HepG2 (cell line): Measurements from ENCODE around the gene HEATR1. TPM values are rescaled to one million over a fixed set of nuclear protein-coding genes. Genes with fewer than 3 reads are reported as not detected.

ENCODE experiments used
- BRD4 ChIP-seq: sonication (generic); formaldehyde crosslinking; IDR thresholded peaks from 2 replicates; pipeline ENCODE4 v1.4.0; 2020; ENCODE audit warnings: missing genetic modification reagents
- CCDC6 ChIP-seq: sonication (generic); formaldehyde crosslinking; IDR thresholded peaks from 2 replicates; pipeline ENCODE4 v1.8.1; 2022; ENCODE audit warnings: mild to moderate bottlenecking, missing genetic modification reagents, moderate library complexity
- JARID2 ChIP-seq: sonication (generic); formaldehyde crosslinking; IDR thresholded peaks from 2 replicates; pipeline ENCODE4 v1.8.1; 2023; ENCODE audit warnings: missing genetic modification reagents, inconsistent platforms; ENCODE audit not compliant: insufficient replicate concordance
- KMT2B ChIP-seq: IDR thresholded peaks from 2 replicates; pipeline ENCODE4 v1.6.1; 2016; ENCODE audit warnings: missing genetic modification reagents, missing compliant biosample characterization
- MTA1 ChIP-seq: sonication (generic); formaldehyde crosslinking; IDR thresholded peaks from 2 replicates; pipeline ENCODE4 v1.4.0; 2020; ENCODE audit warnings: missing genetic modification reagents, mild to moderate bottlenecking, borderline replicate concordance
- RELA ChIP-seq: sonication (generic); formaldehyde crosslinking; IDR thresholded peaks from 2 replicates; pipeline ENCODE4 v1.4.0; 2020; ENCODE audit warnings: missing genetic modification reagents
- SAFB2 ChIP-seq: sonication (generic); formaldehyde crosslinking; IDR thresholded peaks from 2 replicates; pipeline ENCODE4 v1.5.1; 2020; ENCODE audit warnings: missing genetic modification reagents, low read depth, mild to moderate bottlenecking, borderline replicate concordance
- TGIF2 ChIP-seq: IDR thresholded peaks from 2 replicates; pipeline ENCODE4 v1.6.1; 2016; ENCODE audit warnings: control low read depth, missing compliant biosample characterization
- ZNF234 ChIP-seq: sonication (generic); formaldehyde crosslinking; conservative IDR thresholded peaks from 2 replicates; pipeline ENCODE4 v1.5.1; 2020; ENCODE audit warnings: mild to moderate bottlenecking, missing genetic modification reagents
- ZNF343 ChIP-seq: sonication (generic); formaldehyde crosslinking; IDR thresholded peaks from 2 replicates; pipeline ENCODE4 v1.4.0; 2020; ENCODE audit warnings: mild to moderate bottlenecking, missing genetic modification reagents
- ZNF546 ChIP-seq: sonication (generic); formaldehyde crosslinking; conservative IDR thresholded peaks from 2 replicates; pipeline ENCODE4 v1.8.1; 2023; ENCODE audit warnings: mild to moderate bottlenecking, missing genetic modification reagents
- polyA plus RNA-seq, 8 experiments: library from polyadenylated mRNA; depleted of rRNA in 3 of 8; stranded (reverse) in 7 of 8; unstranded in 1 of 8; fragments of >200 nt; fragmentation: Illumina TruSeq in 4 of 8; extraction: Trizol in 4 of 8; gene quantifications; 2 replicates each; pipeline versions ENCODE4 v1.2.1 to v1.2.3, GENCODE V29; 2011 to 2016; ENCODE audit warnings: low read depth in 4 of 8, missing spikeins in 1 of 8, mixed read lengths in 1 of 8; ENCODE audit not compliant: insufficient read depth in 1 of 8
- total RNA-seq, 5 experiments: library from RNA; depleted of rRNA; stranded (reverse); fragments of >200 nt; fragmentation: Illumina TruSeq; extraction: Trizol; gene quantifications; 2 replicates each; pipeline ENCODE4 v1.2.3, GENCODE V29; 2016; ENCODE audit warnings: low read depth in 1 of 5
- TF ChIP-seq, protein P1 (sequence below): sonication (generic); formaldehyde crosslinking; IDR thresholded peaks from 2 replicates; pipeline ENCODE4 v1.4.0; 2020; ENCODE audit warnings: missing genetic modification reagents
- TF ChIP-seq, protein P2 (sequence below): sonication (generic); formaldehyde crosslinking; IDR thresholded peaks from 2 replicates; pipeline ENCODE4 v1.5.1; 2020; ENCODE audit warnings: mild to moderate bottlenecking, missing genetic modification reagents, borderline replicate concordance
- TF ChIP-seq, protein P3 (sequence below): sonication (generic); formaldehyde crosslinking; IDR thresholded peaks from 2 replicates; pipeline ENCODE4 v1.8.0; 2022; ENCODE audit warnings: mild to moderate bottlenecking, missing genetic modification reagents; ENCODE audit not compliant: insufficient replicate concordance

Gene HEATR1
- total and polyA plus RNA-seq, 2 of the 13 experiments (the other 11 are each of a cell fraction or from before 2014, with no cell fraction given), result 10.2 to 45.8 TPM

DNA sequence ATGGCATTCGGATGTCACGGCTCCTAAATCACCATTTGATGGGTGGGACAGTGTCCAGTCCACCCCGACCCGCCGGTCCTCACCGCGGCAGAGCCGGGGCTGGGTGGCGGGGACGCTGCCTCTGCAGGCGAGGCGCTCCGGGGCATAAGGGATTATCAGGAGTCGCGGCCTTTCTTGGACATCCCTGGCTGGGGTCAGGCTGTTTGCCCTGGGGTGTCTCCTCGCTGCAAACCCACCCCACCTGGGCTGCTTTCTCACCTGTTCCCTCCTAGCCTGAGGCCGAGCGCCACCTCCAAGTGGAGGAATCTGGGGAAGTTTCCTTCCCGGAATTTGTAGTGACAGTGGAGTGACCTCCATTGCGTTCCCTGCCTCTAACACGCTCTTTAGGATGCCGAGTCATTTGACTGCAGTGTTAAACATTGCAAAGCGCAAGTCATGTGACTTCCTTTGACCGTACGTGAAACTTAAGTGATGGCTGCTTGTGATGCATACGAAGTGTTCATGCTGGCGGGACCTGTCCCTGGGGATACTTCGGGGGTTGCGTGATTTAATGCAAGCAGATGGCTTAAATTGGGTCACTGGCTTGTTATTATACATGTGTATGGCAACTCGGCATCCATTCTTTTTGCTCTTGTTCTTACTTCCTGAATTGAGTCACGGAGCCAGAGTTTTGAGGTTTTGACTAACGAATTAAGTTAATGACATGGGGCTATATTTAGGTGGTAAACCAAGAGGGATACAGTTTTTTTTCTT is 80.0 kb downstream of the HEATR1 start (continued):
- TF ChIP-seq, protein P1, sequence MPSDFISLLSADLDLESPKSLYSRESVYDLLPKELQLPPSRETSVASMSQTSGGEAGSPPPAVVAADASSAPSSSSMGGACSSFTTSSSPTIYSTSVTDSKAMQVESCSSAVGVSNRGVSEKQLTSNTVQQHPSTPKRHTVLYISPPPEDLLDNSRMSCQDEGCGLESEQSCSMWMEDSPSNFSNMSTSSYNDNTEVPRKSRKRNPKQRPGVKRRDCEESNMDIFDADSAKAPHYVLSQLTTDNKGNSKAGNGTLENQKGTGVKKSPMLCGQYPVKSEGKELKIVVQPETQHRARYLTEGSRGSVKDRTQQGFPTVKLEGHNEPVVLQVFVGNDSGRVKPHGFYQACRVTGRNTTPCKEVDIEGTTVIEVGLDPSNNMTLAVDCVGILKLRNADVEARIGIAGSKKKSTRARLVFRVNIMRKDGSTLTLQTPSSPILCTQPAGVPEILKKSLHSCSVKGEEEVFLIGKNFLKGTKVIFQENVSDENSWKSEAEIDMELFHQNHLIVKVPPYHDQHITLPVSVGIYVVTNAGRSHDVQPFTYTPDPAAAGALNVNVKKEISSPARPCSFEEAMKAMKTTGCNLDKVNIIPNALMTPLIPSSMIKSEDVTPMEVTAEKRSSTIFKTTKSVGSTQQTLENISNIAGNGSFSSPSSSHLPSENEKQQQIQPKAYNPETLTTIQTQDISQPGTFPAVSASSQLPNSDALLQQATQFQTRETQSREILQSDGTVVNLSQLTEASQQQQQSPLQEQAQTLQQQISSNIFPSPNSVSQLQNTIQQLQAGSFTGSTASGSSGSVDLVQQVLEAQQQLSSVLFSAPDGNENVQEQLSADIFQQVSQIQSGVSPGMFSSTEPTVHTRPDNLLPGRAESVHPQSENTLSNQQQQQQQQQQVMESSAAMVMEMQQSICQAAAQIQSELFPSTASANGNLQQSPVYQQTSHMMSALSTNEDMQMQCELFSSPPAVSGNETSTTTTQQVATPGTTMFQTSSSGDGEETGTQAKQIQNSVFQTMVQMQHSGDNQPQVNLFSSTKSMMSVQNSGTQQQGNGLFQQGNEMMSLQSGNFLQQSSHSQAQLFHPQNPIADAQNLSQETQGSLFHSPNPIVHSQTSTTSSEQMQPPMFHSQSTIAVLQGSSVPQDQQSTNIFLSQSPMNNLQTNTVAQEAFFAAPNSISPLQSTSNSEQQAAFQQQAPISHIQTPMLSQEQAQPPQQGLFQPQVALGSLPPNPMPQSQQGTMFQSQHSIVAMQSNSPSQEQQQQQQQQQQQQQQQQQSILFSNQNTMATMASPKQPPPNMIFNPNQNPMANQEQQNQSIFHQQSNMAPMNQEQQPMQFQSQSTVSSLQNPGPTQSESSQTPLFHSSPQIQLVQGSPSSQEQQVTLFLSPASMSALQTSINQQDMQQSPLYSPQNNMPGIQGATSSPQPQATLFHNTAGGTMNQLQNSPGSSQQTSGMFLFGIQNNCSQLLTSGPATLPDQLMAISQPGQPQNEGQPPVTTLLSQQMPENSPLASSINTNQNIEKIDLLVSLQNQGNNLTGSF (CRISPR knock-in tag), result no peak
- TF ChIP-seq KMT2B (CRISPR knock-in tag), result peak; percentile 63
- peak; percentile 95 for TF ChIP-seq TGIF2 (CRISPR knock-in tag)
- TF ChIP-seq, protein P2, sequence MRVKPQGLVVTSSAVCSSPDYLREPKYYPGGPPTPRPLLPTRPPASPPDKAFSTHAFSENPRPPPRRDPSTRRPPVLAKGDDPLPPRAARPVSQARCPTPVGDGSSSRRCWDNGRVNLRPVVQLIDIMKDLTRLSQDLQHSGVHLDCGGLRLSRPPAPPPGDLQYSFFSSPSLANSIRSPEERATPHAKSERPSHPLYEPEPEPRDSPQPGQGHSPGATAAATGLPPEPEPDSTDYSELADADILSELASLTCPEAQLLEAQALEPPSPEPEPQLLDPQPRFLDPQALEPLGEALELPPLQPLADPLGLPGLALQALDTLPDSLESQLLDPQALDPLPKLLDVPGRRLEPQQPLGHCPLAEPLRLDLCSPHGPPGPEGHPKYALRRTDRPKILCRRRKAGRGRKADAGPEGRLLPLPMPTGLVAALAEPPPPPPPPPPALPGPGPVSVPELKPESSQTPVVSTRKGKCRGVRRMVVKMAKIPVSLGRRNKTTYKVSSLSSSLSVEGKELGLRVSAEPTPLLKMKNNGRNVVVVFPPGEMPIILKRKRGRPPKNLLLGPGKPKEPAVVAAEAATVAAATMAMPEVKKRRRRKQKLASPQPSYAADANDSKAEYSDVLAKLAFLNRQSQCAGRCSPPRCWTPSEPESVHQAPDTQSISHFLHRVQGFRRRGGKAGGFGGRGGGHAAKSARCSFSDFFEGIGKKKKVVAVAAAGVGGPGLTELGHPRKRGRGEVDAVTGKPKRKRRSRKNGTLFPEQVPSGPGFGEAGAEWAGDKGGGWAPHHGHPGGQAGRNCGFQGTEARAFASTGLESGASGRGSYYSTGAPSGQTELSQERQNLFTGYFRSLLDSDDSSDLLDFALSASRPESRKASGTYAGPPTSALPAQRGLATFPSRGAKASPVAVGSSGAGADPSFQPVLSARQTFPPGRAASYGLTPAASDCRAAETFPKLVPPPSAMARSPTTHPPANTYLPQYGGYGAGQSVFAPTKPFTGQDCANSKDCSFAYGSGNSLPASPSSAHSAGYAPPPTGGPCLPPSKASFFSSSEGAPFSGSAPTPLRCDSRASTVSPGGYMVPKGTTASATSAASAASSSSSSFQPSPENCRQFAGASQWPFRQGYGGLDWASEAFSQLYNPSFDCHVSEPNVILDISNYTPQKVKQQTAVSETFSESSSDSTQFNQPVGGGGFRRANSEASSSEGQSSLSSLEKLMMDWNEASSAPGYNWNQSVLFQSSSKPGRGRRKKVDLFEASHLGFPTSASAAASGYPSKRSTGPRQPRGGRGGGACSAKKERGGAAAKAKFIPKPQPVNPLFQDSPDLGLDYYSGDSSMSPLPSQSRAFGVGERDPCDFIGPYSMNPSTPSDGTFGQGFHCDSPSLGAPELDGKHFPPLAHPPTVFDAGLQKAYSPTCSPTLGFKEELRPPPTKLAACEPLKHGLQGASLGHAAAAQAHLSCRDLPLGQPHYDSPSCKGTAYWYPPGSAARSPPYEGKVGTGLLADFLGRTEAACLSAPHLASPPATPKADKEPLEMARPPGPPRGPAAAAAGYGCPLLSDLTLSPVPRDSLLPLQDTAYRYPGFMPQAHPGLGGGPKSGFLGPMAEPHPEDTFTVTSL (CRISPR knock-in tag), result no peak
- TF ChIP-seq, protein P3, sequence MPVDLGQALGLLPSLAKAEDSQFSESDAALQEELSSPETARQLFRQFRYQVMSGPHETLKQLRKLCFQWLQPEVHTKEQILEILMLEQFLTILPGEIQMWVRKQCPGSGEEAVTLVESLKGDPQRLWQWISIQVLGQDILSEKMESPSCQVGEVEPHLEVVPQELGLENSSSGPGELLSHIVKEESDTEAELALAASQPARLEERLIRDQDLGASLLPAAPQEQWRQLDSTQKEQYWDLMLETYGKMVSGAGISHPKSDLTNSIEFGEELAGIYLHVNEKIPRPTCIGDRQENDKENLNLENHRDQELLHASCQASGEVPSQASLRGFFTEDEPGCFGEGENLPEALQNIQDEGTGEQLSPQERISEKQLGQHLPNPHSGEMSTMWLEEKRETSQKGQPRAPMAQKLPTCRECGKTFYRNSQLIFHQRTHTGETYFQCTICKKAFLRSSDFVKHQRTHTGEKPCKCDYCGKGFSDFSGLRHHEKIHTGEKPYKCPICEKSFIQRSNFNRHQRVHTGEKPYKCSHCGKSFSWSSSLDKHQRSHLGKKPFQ, result no peak
- TF ChIP-seq SAFB2 (CRISPR knock-in tag), result no peak
- TF ChIP-seq BRD4 (CRISPR knock-in tag), result no peak; the same call in 1 of the 2 replicates
- no peak for TF ChIP-seq MTA1 (CRISPR knock-in tag)
- TF ChIP-seq ZNF343, result no peak
- TF ChIP-seq CCDC6 (CRISPR knock-in tag), result no peak
- no peak; the same call in 1 of the 2 replicates for TF ChIP-seq ZNF546 (CRISPR knock-in tag)
- TF ChIP-seq JARID2 (CRISPR knock-in tag), result no peak
- TF ChIP-seq ZNF234, result peak; percentile 61; the same call in 1 of the 2 replicates
- TF ChIP-seq RELA (CRISPR knock-in tag), result no peak
